NK-92 (cell line): ENCODE data around the gene ADAMTS3.

ENCODE experiments used
- DNase-seq: peaks from one replicate; lab custom pipeline; 2025; ENCODE audit not compliant: unreplicated experiment; lab: John Stamatoyannopoulos, UW

Gene ADAMTS3

GRCh38 chr4:72302981-72303704 is 265.9 kb downstream of the ADAMTS3 start:
- no peak for DNase-seq

DNA sequence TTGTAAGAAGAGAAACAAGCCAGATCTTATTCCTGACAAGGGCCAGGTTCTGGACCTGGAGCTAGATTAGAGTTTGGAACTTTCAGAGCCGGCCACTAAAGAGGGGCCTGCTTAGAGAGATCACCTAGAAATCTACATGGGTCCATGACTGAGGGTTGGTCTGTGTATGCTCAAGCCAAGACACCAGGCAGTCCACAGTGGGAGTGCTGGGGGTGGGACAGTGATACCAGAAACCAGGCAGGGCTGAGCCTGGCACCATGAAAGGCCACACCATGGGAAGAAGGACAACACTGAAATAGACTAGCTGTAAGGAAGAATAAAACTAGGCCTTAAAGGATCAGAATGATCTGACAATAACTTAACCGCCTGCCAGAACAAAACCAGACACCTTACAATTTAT is 267.3 kb downstream of the ADAMTS3 start:
- DNase-seq, result no peak

GRCh38 chr4:72300126-72300525 is 268.9 kb downstream of the ADAMTS3 start:
- DNase-seq, result no peak

- DNase-seq, result no peak
Measured at GRCh38 chr4:72295966-72296557, 273.0 kb downstream of the ADAMTS3 start.

DNA sequence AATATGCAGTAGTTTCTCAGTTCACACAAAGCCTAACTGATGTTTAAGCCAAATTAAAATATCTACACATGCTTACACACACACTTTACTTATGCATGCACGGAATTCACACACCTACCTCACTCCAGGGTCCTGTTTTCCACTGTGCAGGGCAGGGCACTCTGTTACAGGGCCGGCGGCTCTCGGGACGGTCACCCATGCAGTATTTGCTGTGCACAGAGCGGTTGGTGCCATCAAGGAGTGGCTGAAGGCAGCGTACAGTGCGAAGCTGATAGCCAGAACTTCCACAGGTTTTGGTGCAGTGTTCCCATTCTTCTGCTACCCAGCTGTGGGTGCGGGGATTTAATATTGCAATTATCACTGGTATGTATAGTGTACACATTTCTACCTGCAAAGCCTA is 278.3 kb downstream of the ADAMTS3 start:
- DNase-seq, result no peak

DNA sequence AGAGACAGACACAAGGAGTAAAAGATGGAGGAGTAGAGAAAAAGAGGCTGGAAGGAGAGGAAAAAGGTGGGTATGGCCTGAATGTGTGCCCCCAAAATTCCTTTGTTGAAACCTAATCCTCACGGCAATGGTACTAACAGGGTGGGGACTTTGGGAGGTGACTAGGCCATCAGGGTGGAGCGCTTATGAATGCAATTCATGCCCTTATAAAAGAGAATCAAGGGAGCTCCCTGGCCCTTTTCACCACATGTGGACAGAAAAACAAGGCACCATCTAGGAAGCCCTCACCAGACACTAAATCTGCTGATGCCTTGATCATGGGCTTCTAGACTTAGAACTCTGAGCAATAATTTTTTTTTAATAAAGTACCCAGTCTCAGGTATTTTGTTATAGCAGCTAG is 282.1 kb downstream of the ADAMTS3 start:
- DNase-seq, result no peak

DNA sequence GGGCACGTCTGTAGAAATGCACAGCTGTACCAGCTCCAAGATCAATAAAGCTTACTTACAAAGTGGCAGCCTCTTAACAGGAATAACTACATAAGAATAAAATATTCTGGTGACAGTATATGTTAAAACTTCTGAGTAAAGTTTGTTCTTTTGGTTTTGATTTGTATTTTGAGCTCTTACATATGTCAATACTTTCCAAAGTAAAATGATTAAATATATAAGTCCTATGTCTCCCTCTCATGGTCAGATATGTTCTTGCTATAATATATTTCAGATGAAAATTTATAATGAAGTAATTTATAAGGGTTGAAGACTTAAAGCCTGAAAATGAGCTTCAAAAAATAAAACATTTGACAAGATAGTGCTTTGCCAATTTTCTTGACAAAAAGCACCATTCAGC is 282.8 kb downstream of the ADAMTS3 start:
- DNase-seq, result no peak

- DNase-seq, result no peak
Measured at GRCh38 chr4:72283357-72283756, 285.7 kb downstream of the ADAMTS3 start.

DNA sequence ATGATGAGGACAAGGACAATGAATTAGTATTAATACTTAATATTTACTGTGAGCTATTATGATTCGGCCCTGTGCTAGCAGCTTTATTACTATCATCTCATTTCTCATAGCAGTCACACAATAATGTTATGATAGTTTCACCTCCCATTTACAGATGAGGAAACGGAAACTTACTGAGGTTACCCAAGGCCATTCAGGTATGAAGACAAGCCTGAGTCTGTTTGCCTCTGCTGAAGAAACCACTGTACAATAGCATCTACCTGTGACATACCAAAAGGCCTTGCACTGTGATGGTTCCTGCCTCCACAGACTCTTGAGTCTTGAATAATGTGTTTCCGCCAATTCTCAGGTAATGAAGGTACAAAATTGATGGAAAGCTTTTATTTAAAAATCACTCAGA is 288.8 kb downstream of the ADAMTS3 start:
- DNase-seq, result no peak

GRCh38 chr4:72275381-72275780 is 293.6 kb downstream of the ADAMTS3 start:
- no peak for DNase-seq

DNA sequence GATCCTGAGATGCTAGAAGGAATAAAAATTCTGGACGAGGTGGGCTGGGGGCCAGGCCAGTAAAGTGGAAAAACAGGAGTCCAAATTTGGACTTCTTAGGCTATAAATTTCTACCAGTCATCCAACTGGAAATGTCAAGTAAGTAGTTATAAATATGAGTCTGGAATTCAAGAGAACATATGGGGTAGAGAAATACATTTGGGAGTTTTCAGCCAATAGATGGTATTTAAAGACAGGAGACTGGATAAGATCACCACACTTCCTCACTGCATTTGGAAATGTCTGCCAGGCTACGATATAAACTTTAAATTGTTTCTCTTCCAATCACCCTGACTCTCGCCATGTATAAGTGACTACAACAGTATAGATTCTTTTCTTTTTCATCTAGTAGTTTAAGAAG is 294.8 kb downstream of the ADAMTS3 start:
- no peak for DNase-seq

DNA sequence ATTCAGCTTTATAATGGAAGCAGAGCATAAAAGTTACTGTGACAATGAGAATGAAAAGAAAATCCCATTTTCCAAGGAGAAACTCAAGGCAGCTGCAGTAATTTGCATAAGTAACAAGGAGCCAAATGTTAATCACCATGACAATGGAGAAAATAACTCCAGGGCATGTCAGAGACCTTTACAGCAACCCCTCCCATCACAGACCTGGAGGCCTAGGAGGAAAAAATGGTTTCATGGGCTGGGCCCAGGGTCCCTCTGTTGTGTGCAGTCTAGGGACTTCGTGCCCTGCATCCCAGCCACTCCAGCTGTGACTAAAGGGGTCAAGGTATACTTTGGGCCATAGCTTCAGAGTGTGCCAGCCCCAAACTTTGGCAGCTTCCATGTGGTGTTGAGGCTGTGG is 313.8 kb downstream of the ADAMTS3 start:
- no peak for DNase-seq

DNA sequence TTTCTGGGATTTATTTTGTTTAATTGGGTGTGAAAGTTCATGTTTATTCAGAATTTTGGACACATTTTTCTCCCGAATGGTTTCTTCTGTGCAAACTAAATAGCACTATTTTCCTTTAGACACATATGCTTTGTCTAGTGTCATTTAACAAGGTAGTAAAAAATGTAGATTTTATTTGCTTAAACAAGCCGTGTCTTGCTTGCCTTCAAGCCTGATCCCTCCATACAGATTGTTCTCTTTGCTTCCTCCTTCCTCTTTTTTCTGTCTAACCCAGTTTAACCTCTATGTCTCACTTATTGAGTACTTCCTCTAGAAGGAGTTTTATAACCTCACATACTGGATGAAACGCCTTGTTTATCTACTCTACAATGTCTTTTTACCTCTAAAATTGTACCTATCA is 325.4 kb downstream of the ADAMTS3 start:
- no peak for DNase-seq

DNA sequence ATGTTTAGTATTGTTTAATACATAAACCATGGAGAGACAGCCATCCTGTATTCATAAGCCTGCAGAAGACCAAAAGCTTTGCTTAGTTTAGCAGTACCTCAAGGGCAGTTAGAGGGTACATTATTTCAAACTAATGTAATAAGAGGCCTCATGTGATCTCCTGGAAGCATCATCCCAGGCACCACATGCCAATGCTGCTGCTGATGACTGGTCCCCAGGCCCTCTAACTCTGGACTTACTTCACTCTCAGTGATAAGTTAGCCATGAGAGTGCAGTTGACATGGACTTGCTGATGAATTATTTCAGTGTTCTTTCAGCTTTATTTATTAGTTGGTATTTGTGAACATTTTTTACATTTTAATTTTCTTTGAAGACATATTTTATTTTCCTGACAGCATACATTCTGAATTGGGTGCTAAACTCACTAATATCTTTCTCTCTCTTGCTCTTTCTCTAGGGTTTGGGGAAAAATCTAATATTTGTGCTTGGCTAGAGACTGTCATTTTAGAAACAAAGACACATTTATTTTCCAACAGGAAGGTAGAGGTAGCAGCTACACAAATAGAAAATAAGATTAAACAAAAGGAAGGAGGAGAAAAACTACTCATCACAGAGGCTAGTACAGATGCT is 329.4 kb downstream of the ADAMTS3 start:
- no peak for DNase-seq
